HG02943 (cell line): Measurements from ENCODE around the gene SLC16A2.
"Not testable (repeated sequence)": the region's sequence is repeated elsewhere in the genome, so short reads cannot be mapped to it uniquely, and the experiment has no call there.

ENCODE experiments used
- ATAC-seq: cut with Tn5 transposase; IDR thresholded peaks from one replicate; pipeline ENCODE4 v1.9.1; 2021; ENCODE audit warnings: mild to moderate bottlenecking, low read depth, moderate library complexity; ENCODE audit not compliant: unreplicated experiment

SLC16A2 gene

GRCh38 chrX:74445099-74445498 lies 23.8 kb downstream of the SLC16A2 start:
- ATAC-seq: no peak

DNA sequence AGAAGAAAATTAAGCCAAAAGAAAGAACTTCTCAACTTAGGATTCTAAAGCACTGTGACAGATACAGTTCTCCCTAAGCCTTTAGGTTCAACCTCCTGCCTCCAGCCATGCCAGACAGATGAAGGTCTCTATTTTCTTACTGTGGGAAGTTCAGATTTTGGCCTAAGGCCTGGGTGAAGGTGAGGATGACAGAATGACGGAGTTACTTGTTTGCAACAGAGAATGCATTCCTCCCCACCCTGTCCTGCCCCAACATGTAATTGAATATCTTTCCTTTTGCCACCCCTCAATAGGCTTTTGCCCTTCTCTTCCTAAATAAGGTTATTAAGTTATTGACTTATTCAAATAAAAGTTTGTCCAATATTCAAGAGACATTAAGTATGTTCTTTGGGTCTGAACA lies 25.6 kb downstream of the SLC16A2 start:
- ATAC-seq: no peak

- no peak for ATAC-seq
These were observed 27.4 kb downstream of the SLC16A2 start for GRCh38 chrX:74448669-74449068.

GRCh38 chrX:74449322-74449936 lies 28.1 kb downstream of the SLC16A2 start:
- no peak for ATAC-seq

DNA sequence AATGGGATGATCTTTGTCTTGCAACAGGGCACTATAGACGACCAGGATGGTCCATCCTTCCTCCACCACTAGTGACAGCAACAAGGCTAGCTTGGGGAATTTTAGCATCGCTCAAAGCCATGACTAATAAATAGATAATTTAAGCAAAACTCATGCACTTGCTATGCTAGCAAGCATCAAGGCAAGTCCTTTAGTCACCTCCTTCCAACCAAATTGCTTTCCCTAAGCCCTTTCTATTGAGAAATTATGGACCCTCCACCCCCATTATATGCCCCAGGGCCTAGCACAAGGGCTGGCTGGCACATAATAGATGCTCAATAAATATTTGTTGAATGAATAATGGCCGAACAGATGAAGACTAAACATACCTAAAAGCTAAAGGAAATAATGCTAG lies 28.6 kb downstream of the SLC16A2 start:
- ATAC-seq: no peak

GRCh38 chrX:74450803-74451449 lies 29.6 kb downstream of the SLC16A2 start:
- no peak for ATAC-seq

DNA sequence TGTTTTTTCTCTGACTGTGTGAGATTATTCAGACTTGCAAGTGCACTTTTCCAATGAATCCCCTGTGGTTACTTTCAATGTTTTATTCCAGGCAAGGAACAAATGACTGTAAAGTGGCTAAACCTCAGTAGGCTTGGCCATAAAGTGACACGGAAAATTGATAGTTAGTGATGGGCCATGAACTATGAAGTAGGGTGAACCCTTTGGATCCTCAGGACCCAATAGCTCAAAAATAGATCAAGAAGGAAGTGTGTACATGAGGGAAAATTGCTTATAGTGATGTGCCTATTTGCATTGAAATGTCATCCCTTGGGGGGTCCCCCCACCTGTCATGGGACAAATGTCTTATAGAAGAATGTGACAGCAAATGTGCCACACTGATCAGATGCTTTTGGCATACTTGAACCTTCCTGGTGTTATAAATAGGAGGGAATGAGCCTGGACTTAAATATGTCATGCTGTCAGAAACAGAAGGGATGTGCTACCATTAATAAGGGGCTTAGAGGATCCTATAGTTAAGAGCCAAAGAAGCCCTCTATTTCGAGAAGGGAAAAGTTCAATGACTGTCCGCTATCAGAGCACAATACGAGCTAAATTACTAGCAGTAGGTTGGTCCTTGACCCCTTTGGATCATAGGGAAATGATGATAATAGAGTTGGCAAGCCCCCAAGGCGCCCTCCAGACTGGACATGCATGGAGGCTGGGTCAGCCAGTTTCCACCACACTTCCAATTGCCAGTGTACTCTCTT lies 30.3 kb downstream of the SLC16A2 start:
- no peak for ATAC-seq

DNA sequence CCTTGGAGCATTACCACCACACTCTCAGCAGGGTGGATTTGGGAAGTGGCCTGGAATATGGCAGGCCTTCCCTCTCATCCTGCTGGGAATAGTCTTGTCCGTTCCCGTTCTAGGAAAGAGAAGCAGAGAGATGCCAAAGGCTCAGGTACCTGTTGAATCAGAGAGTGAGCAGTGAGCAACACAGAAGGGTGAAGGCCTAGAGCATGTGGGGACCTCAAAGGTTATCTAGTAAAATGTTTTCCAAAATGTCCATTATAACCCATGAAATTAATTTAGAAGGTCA lies 30.8 kb downstream of the SLC16A2 start:
- ATAC-seq: no peak

- ATAC-seq: no peak
These were observed 31.9 kb downstream of the SLC16A2 start for GRCh38 chrX:74453178-74453577.

- not testable (repeated sequence) for ATAC-seq
These were observed 32.9 kb downstream of the SLC16A2 start for GRCh38 chrX:74454233-74454632.

DNA sequence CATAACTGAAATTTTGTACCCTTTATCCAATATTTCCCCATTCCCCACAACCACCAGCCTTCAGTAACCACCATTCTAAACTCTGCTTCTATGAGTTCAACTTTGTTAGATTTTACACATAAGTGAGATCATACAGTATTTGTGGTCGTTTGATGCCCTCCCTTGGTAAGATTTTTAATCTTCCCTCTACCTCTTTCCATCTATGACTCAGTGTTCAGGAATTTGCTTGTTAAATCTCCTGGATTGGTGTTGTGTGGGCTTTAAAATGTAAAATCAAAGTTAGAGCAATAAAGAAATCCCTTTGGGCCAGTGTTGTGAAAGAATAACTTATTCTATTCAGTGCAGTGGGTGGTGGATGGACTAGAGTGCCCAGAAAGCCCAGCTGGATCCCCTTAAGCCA lies 37.4 kb downstream of the SLC16A2 start:
- no peak for ATAC-seq

DNA sequence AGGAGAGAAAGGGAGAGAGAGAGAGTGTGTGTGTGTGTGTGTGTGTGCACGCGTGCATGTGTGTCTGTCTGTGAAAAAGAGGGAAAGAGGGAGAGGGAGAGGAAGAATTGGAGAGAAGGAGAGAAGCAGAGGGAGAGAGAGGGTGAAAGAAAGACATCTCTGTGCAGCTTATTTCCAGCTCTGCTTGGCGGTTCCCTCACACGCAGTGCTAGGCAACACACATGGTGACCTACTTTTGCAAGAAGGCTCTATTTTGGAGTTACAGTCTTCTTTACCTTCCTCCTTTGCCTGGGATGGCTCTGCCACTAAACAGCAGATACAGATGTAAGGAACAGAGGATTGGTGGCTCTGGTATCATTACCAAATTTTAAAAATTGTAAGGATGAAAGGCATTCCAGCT lies 40.1 kb downstream of the SLC16A2 start:
- ATAC-seq: no peak

DNA sequence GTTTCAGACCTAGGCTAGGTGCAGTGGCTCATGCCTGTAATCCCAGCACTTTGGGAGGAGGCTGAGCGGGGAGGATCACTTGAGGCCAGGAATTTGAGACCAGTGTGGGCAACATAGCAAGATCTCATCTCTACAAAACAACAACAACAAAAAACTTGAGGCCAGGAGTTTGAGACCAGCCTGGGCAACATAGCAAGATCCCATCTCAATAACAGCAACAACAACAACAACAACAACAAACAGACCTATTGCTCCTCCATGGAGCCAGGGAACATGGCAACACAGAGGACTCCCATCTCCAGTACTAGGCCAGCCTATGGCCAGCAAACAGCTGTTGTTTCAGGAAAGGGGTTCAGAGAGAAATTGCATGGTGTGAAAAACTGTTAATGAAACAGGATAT lies 43.4 kb downstream of the SLC16A2 start:
- ATAC-seq: no peak

GRCh38 chrX:74465424-74465823 lies 44.1 kb downstream of the SLC16A2 start:
- no peak for ATAC-seq

GRCh38 chrX:74467656-74468055 lies 46.4 kb downstream of the SLC16A2 start:
- ATAC-seq: no peak

DNA sequence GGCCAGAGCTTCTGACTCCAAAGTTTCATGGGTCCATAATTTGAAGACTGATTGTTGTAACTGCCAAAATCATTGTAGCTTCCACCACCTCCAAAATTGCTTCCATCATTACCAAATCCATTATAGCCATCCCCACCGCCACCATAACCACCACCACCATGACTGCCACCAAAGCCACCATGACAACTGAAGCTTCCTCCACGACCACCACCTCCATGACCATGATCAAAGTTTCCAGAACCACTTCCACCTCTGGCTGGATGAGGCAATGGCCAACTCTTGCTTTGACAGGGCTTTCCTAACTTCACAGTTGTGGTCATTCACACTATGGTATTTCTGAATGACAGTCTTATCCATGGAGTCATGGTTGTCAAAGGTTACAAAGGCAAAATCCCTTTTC lies 51.8 kb downstream of the SLC16A2 start:
- not testable (repeated sequence) for ATAC-seq

GRCh38 chrX:74490247-74490646 lies 69.0 kb downstream of the SLC16A2 start:
- ATAC-seq: no peak

DNA sequence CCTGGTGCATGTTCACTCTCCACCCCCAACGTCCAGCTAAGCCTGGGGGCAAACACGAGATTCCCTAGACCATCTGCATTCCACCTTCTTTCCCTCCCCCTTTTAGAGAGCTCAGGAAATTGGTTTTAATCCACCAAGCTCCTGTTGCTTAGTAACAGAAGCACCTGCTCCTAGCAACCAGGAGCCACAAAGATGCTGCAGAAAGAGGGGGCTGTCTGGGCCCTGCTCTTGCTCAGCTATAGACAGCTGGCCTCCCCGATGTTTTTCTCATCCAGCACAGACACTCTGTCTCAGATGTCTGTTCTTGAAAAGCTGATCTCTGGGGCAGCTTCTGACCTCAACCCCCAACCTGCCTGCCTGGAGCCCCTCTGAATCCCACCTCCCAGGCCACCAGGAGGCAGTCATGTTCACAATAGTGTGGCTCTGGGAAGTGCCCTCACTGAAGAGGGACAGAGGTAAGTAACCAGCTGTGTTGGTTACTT lies 71.5 kb downstream of the SLC16A2 start:
- ATAC-seq: no peak

DNA sequence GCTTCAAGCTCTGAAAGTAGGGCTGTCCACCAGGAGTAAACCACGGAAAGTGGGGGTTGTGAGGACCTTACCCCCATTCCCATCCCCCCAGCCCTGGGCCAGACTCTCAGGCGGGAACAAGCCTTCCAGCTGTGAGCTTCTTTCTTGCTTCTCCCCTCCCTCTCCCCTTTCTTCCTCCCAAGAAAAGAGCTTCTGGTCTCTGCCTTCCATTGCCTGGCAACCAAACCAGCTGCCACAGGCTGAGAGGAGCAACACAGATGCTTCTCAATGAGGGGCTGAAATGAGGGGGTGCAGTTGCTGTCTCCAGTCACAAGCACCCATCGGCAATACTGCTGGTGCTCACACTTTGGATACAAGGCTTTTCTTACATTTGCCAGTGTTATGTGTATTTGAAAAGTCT lies 72.5 kb downstream of the SLC16A2 start:
- ATAC-seq: no peak

- ATAC-seq: no peak
These were observed 77.6 kb downstream of the SLC16A2 start for GRCh38 chrX:74498924-74499323.

DNA sequence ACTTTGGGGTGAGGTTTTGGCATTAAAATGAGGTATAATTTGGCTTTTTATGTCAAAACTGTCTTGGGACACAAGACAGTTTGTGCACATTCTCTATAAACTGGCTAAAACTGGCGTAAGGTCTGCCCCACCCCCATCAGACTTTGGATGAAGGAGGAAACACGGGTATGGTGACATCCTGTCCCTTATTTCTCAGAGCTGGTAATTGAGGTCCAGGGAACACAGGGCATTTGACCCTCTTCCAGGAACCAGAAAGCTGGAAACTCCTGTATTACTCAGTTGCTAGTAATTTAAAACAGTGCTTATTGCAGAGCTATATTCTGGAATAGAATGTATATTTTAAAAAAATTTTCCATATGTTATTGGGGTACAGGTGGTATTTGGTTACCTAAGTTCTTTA lies 78.8 kb downstream of the SLC16A2 start:
- ATAC-seq: no peak

DNA sequence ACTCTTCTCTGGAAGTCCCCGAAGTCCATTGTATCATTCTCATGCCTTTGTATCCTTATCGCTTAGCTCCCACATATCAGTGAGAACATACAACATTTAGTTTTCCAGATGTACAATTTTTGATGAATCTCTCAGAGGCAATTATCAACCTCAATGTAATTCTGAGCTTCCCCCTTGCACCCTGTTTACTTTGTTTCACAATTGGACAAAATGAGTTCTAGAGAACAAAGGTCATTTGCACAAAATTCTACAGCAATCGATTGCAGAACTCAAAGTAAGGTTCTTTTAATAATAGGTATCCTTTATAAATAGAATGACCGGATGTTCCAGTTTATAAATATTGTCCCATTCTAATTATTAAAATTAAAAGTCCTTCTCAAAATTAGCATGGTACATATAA lies 79.3 kb downstream of the SLC16A2 start:
- ATAC-seq: no peak
